GM19023 (cell line): ENCODE results near the gene TBC1D25.
"Not testable (repeated sequence)": the region's sequence is repeated elsewhere in the genome, so short reads cannot be mapped to it uniquely, and the experiment has no call there.

Source experiments
- ATAC-seq: cut with Tn5 transposase; IDR thresholded peaks from one replicate; pipeline ENCODE4 v1.9.1; 2021; ENCODE audit warnings: mild to moderate bottlenecking, moderate library complexity; ENCODE audit not compliant: unreplicated experiment

TBC1D25 gene

GRCh38 chrX:48515842-48516241, 23.7 kb upstream of the TBC1D25 start:
- ATAC-seq, result no peak

GRCh38 chrX:48516285-48516684, 23.2 kb upstream of the TBC1D25 start:
- ATAC-seq, result no peak

GRCh38 chrX:48516987-48517386, 22.5 kb upstream of the TBC1D25 start:
- ATAC-seq, result no peak

GRCh38 chrX:48519481-48519880, 20.0 kb upstream of the TBC1D25 start:
- not testable (repeated sequence) for ATAC-seq

GRCh38 chrX:48520455-48520854, 19.1 kb upstream of the TBC1D25 start:
- no peak for ATAC-seq

- no peak for ATAC-seq
These were observed 18.6 kb upstream of the TBC1D25 start for GRCh38 chrX:48520976-48521352.

GRCh38 chrX:48521353-48522243, 17.9 kb upstream of the TBC1D25 start, which contains the start of gene EBP:
Gene EBP, plus strand, starts transcription at chrX:48521808. Its CDS starts 1,964 bp downstream, at chrX:48523772.
- ATAC-seq, result peak; percentile 98

- no peak for ATAC-seq
These were observed 17.2 kb upstream of the TBC1D25 start for GRCh38 chrX:48522291-48522690.

GRCh38 chrX:48523682-48524081, 15.8 kb upstream of the TBC1D25 start:
- no peak for ATAC-seq

GRCh38 chrX:48525853-48526252, 13.7 kb upstream of the TBC1D25 start:
- ATAC-seq, result not testable (repeated sequence)

- no peak for ATAC-seq
These were observed 8.8 kb upstream of the TBC1D25 start for GRCh38 chrX:48530736-48531135.

- no peak for ATAC-seq
These were observed 8.1 kb upstream of the TBC1D25 start for GRCh38 chrX:48531358-48531959.

- no peak for ATAC-seq
These were observed 7.4 kb upstream of the TBC1D25 start for GRCh38 chrX:48532161-48532560.

- no peak for ATAC-seq
These were observed 6.3 kb upstream of the TBC1D25 start for GRCh38 chrX:48533165-48533564.

GRCh38 chrX:48538641-48539344, 721 bp upstream of the TBC1D25 start:
- no peak for ATAC-seq

- ATAC-seq, result peak; percentile 27
These were observed 488 bp downstream of the TBC1D25 start for GRCh38 chrX:48540028-48540375.

GRCh38 chrX:48540480-48540879, 966 bp downstream of the TBC1D25 start:
- ATAC-seq, result no peak

GRCh38 chrX:48541140-48541814, 1.8 kb downstream of the TBC1D25 start:
- ATAC-seq, result no peak

GRCh38 chrX:48548871-48549270, 9.4 kb downstream of the TBC1D25 start:
- no peak for ATAC-seq

GRCh38 chrX:48555731-48556325, 16.3 kb downstream of the TBC1D25 start:
- ATAC-seq, result not testable (repeated sequence)

- ATAC-seq, result no peak
These were observed 18.8 kb downstream of the TBC1D25 start for GRCh38 chrX:48558271-48558670.
